T47D (cell line): ENCODE results near the gene KIAA0753.

Experiments used
- DNase-seq, 2 experiments: peaks; one replicate each; pipeline versions ENCODE4 v3.0.0 to v3.0.0-alpha.2; 2011 to 2012; ENCODE audit warnings: low read depth in 1 of 2, low spot score in 1 of 2
- JUND ChIP-seq: IDR thresholded peaks from 2 replicates; pipeline ENCODE4 v1.6.1; 2012; ENCODE audit warnings: low read depth
- in situ Hi-C: cut with HindIII; loops from 2 replicates; pipeline ENCODE4 v1.10.0; 2016; ENCODE audit warnings: low sequenced_read_pairs, low pct_unique_long_range_greater_than_20kb

The KIAA0753 gene

DNA sequence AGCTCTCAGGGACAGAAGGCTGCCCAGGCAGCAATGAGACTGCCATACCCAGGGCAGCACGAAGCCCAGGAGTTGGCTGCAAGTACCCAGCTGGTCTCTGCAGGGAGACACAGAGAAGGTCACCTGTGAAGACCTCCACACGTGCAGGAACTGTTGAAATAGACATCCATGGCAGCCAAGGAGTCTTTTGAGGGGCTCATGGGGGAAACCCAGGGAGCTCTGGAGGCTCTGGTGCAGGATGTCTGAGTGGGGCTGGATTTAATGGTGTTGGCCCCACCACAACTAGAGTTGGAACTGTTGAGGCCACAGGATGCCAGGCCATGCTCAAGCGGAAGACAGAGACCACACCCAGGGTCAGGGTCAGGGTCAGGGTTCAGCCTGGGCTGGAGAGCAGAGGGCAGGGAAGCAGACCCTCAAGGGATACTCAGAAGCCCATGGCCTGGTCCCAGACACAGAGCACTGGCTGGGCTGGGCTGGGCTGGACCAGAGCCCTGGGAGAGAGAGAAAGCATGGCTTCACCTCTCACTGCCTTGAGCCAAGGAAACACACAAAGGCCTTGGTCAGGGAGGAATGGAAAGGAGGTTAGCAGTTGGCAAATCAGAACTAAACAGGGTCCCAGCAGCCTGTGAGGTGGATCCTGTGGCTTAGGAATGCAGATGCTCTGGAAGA, 105.5 kb downstream of the KIAA0753 start:
- no peak for DNase-seq
- no peak for TF ChIP-seq JUND
- in situ Hi-C loops: no loop called here

DNA sequence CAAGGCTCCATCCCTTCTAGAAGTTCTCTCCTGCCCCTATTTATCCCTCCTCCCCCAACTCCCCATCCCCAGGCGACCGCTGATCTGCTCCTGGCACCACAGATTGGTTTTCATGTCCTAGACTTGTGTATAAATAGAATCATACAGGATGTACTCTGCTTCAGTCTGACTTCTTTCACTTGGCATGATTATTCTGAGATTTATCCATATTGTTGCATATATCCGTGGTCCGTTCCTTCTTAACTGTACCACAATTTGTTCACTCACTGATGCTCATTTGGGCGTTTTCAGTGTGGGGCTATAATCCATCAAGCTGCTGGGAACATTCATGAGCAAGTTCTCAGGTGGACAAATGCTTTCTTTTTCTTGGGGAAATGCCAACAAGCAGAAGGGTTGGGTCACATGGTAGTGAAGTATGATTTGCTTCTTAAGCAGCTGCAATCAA, 108.0 kb downstream of the KIAA0753 start:
- no peak for DNase-seq
- in situ Hi-C loops: no loop called here
- TF ChIP-seq JUND: no peak

DNA sequence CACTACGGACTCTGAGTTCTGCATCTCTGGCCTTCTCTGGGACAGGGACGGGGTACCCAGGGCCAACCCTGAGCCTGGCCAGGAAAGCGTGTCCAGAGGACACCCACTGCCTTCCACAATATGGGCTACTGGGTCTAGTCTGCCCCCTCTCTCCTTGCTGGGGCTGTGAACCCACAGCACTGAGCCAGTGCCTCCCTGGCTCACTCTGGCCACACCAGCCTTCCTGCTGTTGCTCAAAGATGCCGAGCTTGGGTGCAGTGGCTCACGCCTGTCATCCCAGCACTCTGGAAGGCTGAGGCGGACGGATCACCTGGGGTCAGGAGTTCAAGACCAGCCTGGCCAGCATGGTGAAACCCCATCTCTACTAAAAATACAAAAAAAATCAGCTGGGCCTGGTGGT, 108.9 kb downstream of the KIAA0753 start:
- DNase-seq: no peak
- no peak for TF ChIP-seq JUND
- in situ Hi-C loops: no loop called here

DNA sequence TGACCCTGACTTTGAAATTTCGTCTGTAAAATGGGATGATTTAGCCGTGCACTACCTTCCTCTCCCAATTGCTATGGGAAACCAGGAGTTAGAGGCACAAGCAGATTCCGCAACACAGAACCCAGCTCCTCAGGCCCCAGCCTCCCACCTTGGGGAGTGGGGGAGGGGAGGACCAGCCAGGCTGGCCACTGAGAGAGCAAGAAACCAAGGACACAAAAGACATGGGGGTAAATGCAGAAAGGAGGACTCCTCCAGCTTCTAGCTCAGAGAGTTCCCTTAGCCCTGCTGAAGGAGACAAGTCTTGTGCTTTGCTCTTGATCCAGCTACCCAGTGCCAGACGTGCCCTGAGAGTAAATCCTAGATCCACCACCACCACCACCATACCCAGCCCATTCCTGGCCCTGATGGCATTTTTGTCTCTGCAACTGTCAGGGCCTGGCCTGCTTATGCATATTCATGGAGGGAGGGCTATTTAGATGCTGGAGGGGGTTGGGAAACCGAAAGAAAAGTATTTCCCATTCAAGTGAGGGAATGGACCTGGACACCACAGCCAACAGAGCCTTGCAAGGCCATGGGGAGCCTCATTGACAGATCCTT, 110.1 kb downstream of the KIAA0753 start:
- in situ Hi-C loops: no loop called here
- DNase-seq: no peak
- TF ChIP-seq JUND: no peak

GRCh38 chr17:6528557-6528956, 112.0 kb downstream of the KIAA0753 start:
- no peak for DNase-seq
- TF ChIP-seq JUND: no peak
- in situ Hi-C loops: no loop called here
